ENCODE results near the gene ARHGAP9. TPM values are rescaled to one million over a fixed set of nuclear protein-coding genes. Genes with fewer than 3 reads are reported as not detected.
A peak's percentile ranks its signal among the peaks of the same experiment; 100 is the strongest.
"Not testable (repeated sequence)": the region's sequence is repeated elsewhere in the genome, so short reads cannot be mapped to it uniquely, and the experiment has no call there.

Gene ARHGAP9
- total and polyA plus RNA-seq, 10 donors, result 148 to 400 (median 238) TPM

DNA sequence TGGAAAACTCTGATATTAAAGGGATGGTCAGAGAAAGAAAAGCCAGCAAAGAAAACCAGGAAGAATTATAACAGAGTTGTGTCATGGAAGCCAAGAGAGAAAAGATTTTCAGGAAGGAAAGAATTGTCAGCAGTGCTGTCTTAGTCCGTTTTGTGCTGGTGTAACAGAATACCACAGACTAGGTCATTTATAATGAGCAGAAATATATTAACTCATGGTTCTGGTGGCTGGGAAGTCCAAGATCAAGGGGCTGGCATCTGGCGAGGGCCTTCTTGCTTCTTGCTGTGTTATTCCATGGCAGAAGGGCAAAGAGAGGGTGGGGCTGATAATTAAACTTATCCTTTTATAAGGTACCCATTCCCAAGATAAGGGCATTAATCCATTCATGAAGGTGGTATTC lies 31.0 kb downstream of the ARHGAP9 start:
- no peaks in the 10 kb centered on the region for H3K36me3 ChIP-seq
- no peak overlapping the region for H3K4me3 ChIP-seq
- intact Hi-C loops (cut with DNase I; ENCODE audit: low total_unique reads), result no loop called here
- no peak overlapping the region for H3K27ac ChIP-seq
- 61 to 83% (median 76%) methylated on average over 2 of the region's 2 CpGs for WGBS, 5 donors
- H3K27me3 ChIP-seq (replicated peaks in 1 of 7), result peaks cover 0 to 7% (median 0%) of the 10 kb centered on the region in 7 donors
- TF ChIP-seq POLR2AphosphoS5 (IDR thresholded peaks at IDR 0.05) (no peak), POLR2A (IDR thresholded peaks at IDR 0.05) (no peak)
- TF ChIP-seq, protein P1, sequence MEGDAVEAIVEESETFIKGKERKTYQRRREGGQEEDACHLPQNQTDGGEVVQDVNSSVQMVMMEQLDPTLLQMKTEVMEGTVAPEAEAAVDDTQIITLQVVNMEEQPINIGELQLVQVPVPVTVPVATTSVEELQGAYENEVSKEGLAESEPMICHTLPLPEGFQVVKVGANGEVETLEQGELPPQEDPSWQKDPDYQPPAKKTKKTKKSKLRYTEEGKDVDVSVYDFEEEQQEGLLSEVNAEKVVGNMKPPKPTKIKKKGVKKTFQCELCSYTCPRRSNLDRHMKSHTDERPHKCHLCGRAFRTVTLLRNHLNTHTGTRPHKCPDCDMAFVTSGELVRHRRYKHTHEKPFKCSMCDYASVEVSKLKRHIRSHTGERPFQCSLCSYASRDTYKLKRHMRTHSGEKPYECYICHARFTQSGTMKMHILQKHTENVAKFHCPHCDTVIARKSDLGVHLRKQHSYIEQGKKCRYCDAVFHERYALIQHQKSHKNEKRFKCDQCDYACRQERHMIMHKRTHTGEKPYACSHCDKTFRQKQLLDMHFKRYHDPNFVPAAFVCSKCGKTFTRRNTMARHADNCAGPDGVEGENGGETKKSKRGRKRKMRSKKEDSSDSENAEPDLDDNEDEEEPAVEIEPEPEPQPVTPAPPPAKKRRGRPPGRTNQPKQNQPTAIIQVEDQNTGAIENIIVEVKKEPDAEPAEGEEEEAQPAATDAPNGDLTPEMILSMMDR (IDR thresholded peaks at IDR 0.05 in 8 of 11, conservative IDR thresholded peaks at IDR 0.05 in 3 of 11), result no peak
- no peaks in the 10 kb centered on the region for H3K9me3 ChIP-seq
- DNase-seq, result peak; percentile 1
- peaks cover 0 to 8% (median 0%) of the 10 kb centered on the region in 6 donors for H3K4me1 ChIP-seq

GRCh38 chr12:57446292-57446960 lies 33.2 kb downstream of the ARHGAP9 start:
- Histone ChIP-seq H3K4me3 (no peak overlapping the region), H3K27me3 (replicated peaks in 1 of 7) (no peaks in the 10 kb centered on the region), H3K9me3 (peaks cover 0 to 9% (median 8%) of the 10 kb centered on the region in 8 donors), H3K4me1 (no peaks in the 10 kb centered on the region), H3K27ac (no peak overlapping the region), H3K36me3 (no peaks in the 10 kb centered on the region)
- intact Hi-C loops (cut with DNase I; ENCODE audit: low total_unique reads), result no loop called here
- peak; percentile 7 for DNase-seq
- no peak for TF ChIP-seq POLR2AphosphoS5 (IDR thresholded peaks at IDR 0.05)
- TF ChIP-seq, protein P1 (IDR thresholded peaks at IDR 0.05 in 8 of 11, conservative IDR thresholded peaks at IDR 0.05 in 3 of 11), result no peak
- WGBS, 5 donors, result 93 to 97% (median 96%) methylated on average over 6 of the region's 6 CpGs

DNA sequence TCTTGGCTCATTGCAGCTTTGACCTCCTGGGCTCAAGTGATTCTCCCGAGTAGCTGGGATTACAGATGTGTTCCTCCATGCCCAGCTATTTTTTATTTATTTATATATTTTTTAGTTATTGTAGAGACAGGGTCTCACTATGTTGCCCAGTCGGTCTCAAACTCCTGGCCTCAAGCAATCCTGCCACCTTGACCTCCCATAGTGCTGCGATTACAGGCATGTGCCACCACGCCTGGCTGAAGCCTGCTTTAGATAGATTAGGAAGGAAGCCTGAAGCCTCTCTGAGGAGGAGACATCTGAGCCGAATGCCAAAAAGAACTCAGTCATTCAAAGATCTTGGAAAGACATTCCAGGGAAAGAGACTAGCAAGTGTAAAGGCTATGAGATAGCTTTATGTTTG lies 34.9 kb downstream of the ARHGAP9 start:
- intact Hi-C loops (cut with DNase I; ENCODE audit: low total_unique reads), result no loop called here
- 76 to 85% (median 80%) methylated on average over 5 of the region's 5 CpGs for WGBS, 5 donors
- H3K27ac ChIP-seq, result no peak overlapping the region

DNA sequence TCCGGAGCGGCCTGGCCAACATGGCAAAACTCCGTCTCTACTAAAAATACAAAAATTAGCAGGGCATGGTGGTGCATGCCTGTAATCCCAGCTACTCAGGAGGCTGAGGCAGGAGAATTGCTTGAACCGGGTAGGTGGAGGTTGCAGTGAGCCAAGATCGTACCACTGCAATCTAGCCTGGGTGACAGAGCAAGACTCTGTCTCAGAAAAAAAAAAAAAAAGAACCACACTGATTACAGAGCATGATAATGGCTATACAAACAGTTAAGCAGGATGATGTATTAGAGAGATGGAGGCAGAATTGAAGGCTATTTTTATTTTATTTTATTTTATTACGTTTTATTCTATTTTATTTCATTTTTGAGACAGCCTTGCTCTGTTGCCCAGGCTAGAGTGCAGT lies 35.3 kb downstream of the ARHGAP9 start:
- WGBS, 5 donors, result 84 to 89% (median 87%) methylated on average over 6 of the region's 6 CpGs
- DNase-seq; H3K4me3 ChIP-seq; H3K4me1 ChIP-seq; H3K36me3 ChIP-seq; H3K27ac ChIP-seq; H3K27me3 ChIP-seq (replicated peaks in 1 of 7); intact Hi-C loops (cut with DNase I; ENCODE audit: low total_unique reads): not testable (repeated sequence)
- H3K9me3 ChIP-seq, result peaks cover 0 to 17% (median 12%) of the 10 kb centered on the region in 8 donors

More for the DNA sequence above, 34.9 kb downstream of the ARHGAP9 start:
- peak; percentile 6 for DNase-seq
- H3K36me3 ChIP-seq, result no peaks in the 10 kb centered on the region
- H3K9me3 ChIP-seq, result peaks cover 0 to 17% (median 12%) of the 10 kb centered on the region in 8 donors
- no peaks in the 10 kb centered on the region for H3K4me1 ChIP-seq
- no peak overlapping the region for H3K4me3 ChIP-seq
- no peaks in the 10 kb centered on the region for H3K27me3 ChIP-seq (replicated peaks in 1 of 7)
- TF ChIP-seq, protein P1 (IDR thresholded peaks at IDR 0.05 in 8 of 11, conservative IDR thresholded peaks at IDR 0.05 in 3 of 11), result no peak
- TF ChIP-seq POLR2AphosphoS5 (IDR thresholded peaks at IDR 0.05) (no peak), POLR2A (IDR thresholded peaks at IDR 0.05) (no peak)
